ENCODE data around the gene WWTR1.

DNA sequence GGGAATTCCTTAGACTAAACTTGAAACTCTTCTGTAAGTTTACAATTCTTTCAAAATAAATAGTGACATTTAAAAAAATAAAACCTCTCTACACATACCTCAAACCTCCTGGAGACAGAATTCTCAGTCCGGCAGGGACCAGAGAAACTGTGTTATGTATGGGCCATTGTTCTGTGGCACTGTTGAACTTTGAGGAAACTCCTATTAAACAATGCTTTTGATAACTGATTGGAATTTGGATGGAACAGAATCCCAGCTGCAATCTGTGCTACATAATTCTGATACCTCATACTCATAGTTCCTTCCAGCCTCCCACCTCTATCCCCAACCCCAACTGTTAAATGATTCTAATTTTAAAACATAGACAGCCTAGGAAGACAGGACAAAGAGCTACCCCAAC, 98.3 kb downstream of the WWTR1 start:
- TF ChIP-seq, protein P1, sequence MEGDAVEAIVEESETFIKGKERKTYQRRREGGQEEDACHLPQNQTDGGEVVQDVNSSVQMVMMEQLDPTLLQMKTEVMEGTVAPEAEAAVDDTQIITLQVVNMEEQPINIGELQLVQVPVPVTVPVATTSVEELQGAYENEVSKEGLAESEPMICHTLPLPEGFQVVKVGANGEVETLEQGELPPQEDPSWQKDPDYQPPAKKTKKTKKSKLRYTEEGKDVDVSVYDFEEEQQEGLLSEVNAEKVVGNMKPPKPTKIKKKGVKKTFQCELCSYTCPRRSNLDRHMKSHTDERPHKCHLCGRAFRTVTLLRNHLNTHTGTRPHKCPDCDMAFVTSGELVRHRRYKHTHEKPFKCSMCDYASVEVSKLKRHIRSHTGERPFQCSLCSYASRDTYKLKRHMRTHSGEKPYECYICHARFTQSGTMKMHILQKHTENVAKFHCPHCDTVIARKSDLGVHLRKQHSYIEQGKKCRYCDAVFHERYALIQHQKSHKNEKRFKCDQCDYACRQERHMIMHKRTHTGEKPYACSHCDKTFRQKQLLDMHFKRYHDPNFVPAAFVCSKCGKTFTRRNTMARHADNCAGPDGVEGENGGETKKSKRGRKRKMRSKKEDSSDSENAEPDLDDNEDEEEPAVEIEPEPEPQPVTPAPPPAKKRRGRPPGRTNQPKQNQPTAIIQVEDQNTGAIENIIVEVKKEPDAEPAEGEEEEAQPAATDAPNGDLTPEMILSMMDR (IDR thresholded peaks at IDR 0.05): no peak
- TF ChIP-seq POLR2A (IDR thresholded peaks at IDR 0.05): no peak

Data from testis (tissue), 2 donors.